GM18526 (cell line): ENCODE measurements around the gene PCDHGA4.

ENCODE experiments used
- POLR2A ChIP-seq: IDR thresholded peaks from 3 replicates; pipeline ENCODE4 v1.6.1; 2011; ENCODE audit not compliant: insufficient read length; ENCODE audit errors: extremely low read depth

Gene PCDHGA4

DNA sequence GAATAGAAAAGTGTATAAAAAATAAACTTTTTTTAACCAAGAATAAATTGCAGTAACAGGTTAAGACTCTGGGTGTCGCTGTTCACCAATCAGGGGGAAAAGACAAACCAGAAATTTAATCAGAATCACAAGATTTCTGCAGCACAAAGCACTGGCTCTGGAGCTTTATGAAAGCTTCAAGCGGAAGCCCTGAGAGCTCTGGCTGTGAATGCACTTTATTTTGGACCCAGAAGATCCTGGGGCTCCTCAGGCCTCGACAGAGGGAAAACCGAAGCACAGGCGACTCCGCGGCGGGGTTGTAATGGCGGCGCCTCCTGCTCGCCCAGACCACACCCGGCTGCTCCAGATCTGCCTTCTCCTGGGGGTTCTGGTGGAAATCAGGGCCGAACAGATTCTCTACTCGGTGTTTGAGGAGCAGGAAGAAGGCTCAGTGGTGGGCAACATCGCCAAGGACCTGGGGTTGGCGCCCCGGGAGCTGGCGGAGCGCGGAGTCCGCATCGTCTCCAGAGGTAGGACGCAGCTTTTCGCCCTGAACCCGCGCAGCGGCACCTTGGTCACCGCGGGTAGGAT, at the start of gene PCDHGA4:
TSS of gene PCDHGA4 (plus strand) at position 122 of the 570 bp plus-strand sequence. CDS start at position 209, 87 bp downstream.
- no peak for TF ChIP-seq POLR2A

GRCh38 chr5:141306630-141307029, 48.2 kb upstream of the PCDHGA4 start:
- TF ChIP-seq POLR2A: no peak

- no peak for TF ChIP-seq POLR2A
Observed at GRCh38 chr5:141313711-141314110, 41.1 kb upstream of the PCDHGA4 start.

DNA sequence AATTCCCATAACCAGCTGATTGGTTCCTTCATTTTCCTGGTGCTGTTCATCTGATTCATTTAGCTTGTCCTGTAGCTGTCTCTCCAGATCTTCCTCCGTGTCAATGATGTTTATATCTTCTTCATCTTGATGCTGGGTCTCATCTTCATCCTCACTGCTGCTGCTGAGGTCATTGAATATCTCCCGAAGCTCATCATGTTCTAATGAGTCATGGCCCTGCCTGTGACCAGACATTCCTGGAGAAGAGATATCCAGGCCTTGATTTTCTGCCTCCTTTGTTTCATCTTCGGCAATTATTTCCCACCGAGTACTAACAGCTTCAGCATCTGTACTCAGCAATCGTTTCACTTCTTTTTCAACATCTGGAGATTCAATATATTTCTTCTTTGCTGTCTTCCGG, 35.6 kb upstream of the PCDHGA4 start:
- TF ChIP-seq POLR2A: no peak

DNA sequence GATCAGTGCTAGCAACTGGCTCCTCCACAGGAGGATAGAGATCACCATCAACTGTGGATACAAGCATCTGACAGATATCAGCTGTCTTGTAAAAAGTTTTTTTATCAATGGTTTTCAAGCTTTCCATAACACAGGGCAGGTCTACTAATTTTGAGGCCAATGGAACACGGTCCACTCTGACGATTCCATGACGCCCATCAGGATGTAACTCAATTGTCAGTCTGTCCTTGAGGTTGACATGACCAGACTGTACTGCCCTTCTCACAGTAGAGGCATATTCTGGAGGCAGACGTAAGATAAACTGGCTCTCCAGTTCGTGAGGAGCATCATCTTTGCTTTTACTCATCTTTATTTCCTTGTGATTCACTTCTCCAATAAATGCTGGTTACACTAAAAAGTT, 35.1 kb upstream of the PCDHGA4 start:
- TF ChIP-seq POLR2A: no peak

DNA sequence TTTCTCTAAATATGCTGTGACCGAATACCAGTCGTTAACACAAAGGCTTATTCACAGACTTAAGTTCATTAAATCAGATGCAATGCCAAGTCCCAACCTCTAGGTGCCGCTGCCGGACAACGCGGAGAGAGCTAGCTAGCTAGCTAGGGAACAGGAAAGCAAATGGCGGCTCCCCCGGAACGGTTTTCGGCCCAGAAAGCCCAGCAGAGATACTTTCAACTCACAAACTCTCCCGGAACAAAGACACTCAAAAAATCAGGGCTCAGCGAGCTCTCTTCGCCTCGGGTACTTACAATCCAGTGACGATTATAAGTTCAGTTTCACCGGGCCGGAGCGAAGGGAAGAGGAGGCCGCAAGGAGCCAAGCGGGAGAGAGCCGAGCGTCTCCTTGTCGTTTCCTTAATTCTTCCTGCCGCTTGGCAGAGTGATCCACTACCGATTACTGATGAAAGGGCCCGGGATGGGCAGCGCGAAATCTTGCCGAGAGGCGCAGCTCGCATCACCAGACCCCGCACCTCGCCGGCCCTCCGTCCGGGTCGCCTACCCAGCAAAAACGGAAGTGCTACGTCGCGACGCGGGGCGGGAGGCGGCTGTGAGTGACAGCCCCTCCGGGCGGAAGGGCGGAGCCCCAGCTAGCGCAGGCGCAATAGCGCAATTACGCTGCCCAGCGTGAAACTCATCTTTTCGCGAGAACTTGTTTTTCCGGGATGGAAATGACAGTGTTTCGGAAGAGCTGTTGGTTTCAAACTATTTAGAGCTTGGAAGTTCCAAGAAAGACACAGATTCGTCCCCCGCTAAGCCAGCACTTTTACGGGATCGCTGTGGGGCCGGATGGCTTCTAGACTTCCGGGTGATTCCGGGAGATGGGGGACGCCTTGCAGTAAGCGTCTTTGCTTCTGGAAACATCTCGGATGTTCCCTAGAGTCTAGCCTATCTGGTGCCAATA, 34.3 kb upstream of the PCDHGA4 start, which contains the start of gene TAF7:
TSS of gene TAF7 (minus strand) at position 560 of the 945 bp plus-strand sequence. CDS start 740 bp downstream, outside the sequence.
- TF ChIP-seq POLR2A: peak; percentile 94

- no peak for TF ChIP-seq POLR2A
Observed at GRCh38 chr5:141322261-141322660, 32.6 kb upstream of the PCDHGA4 start.

GRCh38 chr5:141326088-141326854, 28.6 kb upstream of the PCDHGA4 start:
- no peak for TF ChIP-seq POLR2A

DNA sequence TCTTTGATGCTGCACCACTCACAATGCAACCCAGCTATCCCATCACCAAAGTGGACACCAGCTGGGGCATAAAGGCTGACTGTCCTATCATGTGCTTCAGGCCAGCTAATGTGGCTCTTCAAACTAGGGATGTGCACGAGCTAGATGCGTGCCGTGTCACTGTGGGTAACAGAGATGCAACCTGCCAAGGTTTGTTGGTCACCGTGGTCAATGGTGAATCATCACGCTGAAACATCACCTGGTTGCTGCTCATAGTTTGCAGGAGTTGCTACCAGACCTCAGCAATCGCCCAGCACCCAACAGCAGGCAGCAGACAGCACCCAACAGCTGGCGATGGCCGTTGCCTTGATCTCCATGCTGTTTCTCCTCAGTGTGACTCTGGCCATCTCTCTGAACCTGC, 26.6 kb upstream of the PCDHGA4 start:
- TF ChIP-seq POLR2A: no peak

GRCh38 chr5:141330299-141331080, 24.3 kb upstream of the PCDHGA4 start, which contains the start of gene PCDHGA1:
PCDHGA1 (plus strand) TSS chr5:141330514.
- TF ChIP-seq POLR2A: no peak

GRCh38 chr5:141338538-141339306, 16.1 kb upstream of the PCDHGA4 start, which contains the start of gene PCDHGA2:
PCDHGA2 (plus strand) TSS chr5:141338760.
- no peak for TF ChIP-seq POLR2A

DNA sequence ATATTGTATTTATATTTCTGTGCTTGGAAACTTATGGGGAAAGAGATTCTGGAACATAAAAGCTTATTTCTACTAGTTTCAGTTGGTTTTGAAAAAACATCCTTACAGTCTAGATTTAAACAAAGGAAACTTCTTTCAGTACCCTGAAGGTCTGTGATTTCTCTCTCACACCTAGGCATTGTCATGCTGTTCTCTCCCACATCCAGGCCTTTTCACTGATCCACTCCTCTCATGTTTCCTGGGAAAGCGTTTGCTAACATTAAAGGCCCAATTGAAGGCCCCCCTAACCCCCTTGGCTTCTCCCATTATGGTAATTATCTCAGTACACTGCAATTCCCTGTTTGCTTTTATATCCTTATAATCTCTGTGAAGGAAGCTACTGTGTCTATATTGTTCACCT, 12.0 kb upstream of the PCDHGA4 start:
- no peak for TF ChIP-seq POLR2A

GRCh38 chr5:141343242-141343952, 11.4 kb upstream of the PCDHGA4 start, which contains the start of gene PCDHGA3:
PCDHGA3 (plus strand) TSS chr5:141343829; CDS start chr5:141344034, 205 bp downstream.
- TF ChIP-seq POLR2A: no peak

DNA sequence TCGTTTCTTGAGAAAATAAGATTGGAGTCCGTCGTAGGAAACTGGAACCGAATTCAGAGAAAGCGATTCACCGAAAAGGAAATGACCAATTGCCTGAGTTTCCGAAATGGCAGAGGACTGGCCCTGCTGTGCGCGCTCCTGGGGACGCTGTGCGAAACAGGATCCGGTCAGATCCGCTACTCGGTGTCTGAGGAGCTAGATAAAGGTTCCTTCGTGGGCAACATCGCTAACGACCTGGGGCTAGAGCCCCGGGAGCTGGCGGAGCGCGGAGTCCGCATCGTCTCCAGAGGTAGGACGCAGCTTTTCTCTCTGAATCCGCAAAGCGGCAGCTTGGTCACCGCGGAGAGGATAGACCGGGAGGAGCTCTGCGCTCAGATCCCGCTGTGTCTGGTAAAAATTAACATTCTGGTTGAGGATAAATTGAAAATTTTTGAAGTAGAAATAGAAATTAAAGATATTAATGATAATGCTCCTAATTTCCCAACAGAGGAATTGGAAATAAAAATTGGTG, 10.8 kb upstream of the PCDHGA4 start:
- no peak for TF ChIP-seq POLR2A
